Stimulated activated CD4-positive, alpha-beta T cell treated with anti-CD3 and anti-CD28 coated beads, Interleukin-1b, Interleukin-23, amount 100 ng/mL, for 4 hours (primary cell): ENCODE measurements around the gene TIMP2.
A peak's percentile ranks its signal among the peaks of the same experiment; 100 is the strongest.
"Not testable (repeated sequence)": the region's sequence is repeated elsewhere in the genome, so short reads cannot be mapped to it uniquely, and the experiment has no call there.

Experiments
- DNase-seq, 2 donors: peaks; one replicate each; pipeline ENCODE4 v3.0.0-alpha.2; 2020; ENCODE audit warnings: low read depth in 2 of 2

TIMP2 gene

GRCh38 chr17:78933025-78933958 is 8.1 kb upstream of the TIMP2 start:
- peak in 1 of 2 donors; percentile 18 for DNase-seq

GRCh38 chr17:78929908-78930775 is 5.0 kb upstream of the TIMP2 start:
- no peak for DNase-seq

- DNase-seq = no peak
Observed at GRCh38 chr17:78925662-78926555, 722 bp upstream of the TIMP2 start.

- no peak for DNase-seq
Observed at GRCh38 chr17:78924481-78925151, 571 bp downstream of the TIMP2 start.

- peak; percentile 28 to 47 for DNase-seq
Observed at GRCh38 chr17:78923660-78924453, 1.3 kb downstream of the TIMP2 start.

- DNase-seq = no peak
Observed at GRCh38 chr17:78922816-78923498, 2.2 kb downstream of the TIMP2 start.

- no peak for DNase-seq
Observed at GRCh38 chr17:78921437-78921971, 3.7 kb downstream of the TIMP2 start.

GRCh38 chr17:78920528-78920927 is 4.7 kb downstream of the TIMP2 start:
- no peak for DNase-seq

GRCh38 chr17:78919861-78920450 is 5.2 kb downstream of the TIMP2 start:
- no peak for DNase-seq

GRCh38 chr17:78918979-78919378 is 6.2 kb downstream of the TIMP2 start:
- DNase-seq = no peak

GRCh38 chr17:78917451-78918275 is 7.5 kb downstream of the TIMP2 start:
- DNase-seq = no peak

- no peak for DNase-seq
Observed at GRCh38 chr17:78915872-78916632, 9.1 kb downstream of the TIMP2 start.

GRCh38 chr17:78913115-78913514 is 12.1 kb downstream of the TIMP2 start:
- DNase-seq = no peak

GRCh38 chr17:78912082-78912481 is 13.1 kb downstream of the TIMP2 start:
- no peak for DNase-seq

GRCh38 chr17:78911543-78911942 is 13.6 kb downstream of the TIMP2 start:
- not testable (repeated sequence) for DNase-seq

- DNase-seq = no peak
Observed at GRCh38 chr17:78910497-78911284, 14.5 kb downstream of the TIMP2 start.
